H1 (cell line): ENCODE results near the gene LIPT2. TPM values are rescaled to one million over a fixed set of nuclear protein-coding genes. Genes with fewer than 3 reads are reported as not detected.

Experiments
- CTCF ChIA-PET: fragments of 300-600 bp; sonication (Branson Sonifier 250); formaldehyde crosslinking; loops from one replicate; lab custom pipeline; 2021; ENCODE audit not compliant: partially characterized antibody; lab: Charles Lee
- POLR2A ChIA-PET: fragments of 300-600 bp; sonication (Branson Sonifier 250); formaldehyde crosslinking; loops from one replicate; lab custom pipeline; 2021; ENCODE audit warnings: inconsistent platforms; ENCODE audit not compliant: partially characterized antibody; lab: Charles Lee
- DNase-seq, 2 experiments: peaks; one replicate each; pipeline versions ENCODE4 v3.0.0 to v3.0.0-alpha.2; 2010 to 2022; ENCODE audit warnings: low spot score in 2 of 2, low read depth in 1 of 2, mixed read lengths in 1 of 2
- FAIRE-seq: peaks from 2 replicates; lab custom pipeline; 2011; peaks lifted over from hg19 to GRCh38; lab: Jason Lieb, UNC
- H2AFZ ChIP-seq: 2 replicates; pipeline ENCODE4 v1.8.1; 2012; ENCODE audit warnings: low read length, inconsistent platforms
- H2AK5ac ChIP-seq: 2 replicates; pipeline ENCODE4 v1.6.1; 2013; ENCODE audit warnings: low read depth, low read length
- H2BK120ac ChIP-seq: replicated peaks from 2 replicates; pipeline ENCODE3; 2013; ENCODE audit warnings: low read depth, low read length, inconsistent platforms
- H2BK12ac ChIP-seq: 2 replicates; pipeline ENCODE4 v1.6.1; 2013; ENCODE audit warnings: low read depth, low read length
- H2BK15ac ChIP-seq: 2 replicates; pipeline ENCODE4 v1.6.1; 2013; ENCODE audit warnings: low read length
- H2BK20ac ChIP-seq: 2 replicates; pipeline ENCODE4 v1.6.1; 2013; ENCODE audit warnings: low read length
- H2BK5ac ChIP-seq: 2 replicates; pipeline ENCODE4 v1.6.1; 2013; ENCODE audit warnings: low read depth, low read length
- H3K14ac ChIP-seq: 2 replicates; pipeline ENCODE4 v1.6.1; 2013; ENCODE audit warnings: inconsistent platforms; ENCODE audit not compliant: insufficient read length
- H3K18ac ChIP-seq: 2 replicates; pipeline ENCODE4 v1.6.1; 2013; ENCODE audit warnings: low read length; ENCODE audit errors: extremely low read depth
- H3K23ac ChIP-seq: 2 replicates; pipeline ENCODE4 v1.6.1; 2013; ENCODE audit warnings: inconsistent platforms; ENCODE audit not compliant: insufficient read length
- H3K23me2 ChIP-seq: 2 replicates; pipeline ENCODE4 v1.6.1; 2013; ENCODE audit warnings: low read depth, low read length
- H3K27ac ChIP-seq: 2 replicates; pipeline ENCODE4 v1.6.1; 2011; ENCODE audit warnings: low read depth, low read length, inconsistent platforms
- H3K27me3 ChIP-seq, 4 experiments: replicated peaks in 1 of 4; 1 replicate in 1 of 4; 2 replicates in 3 of 4; pipeline versions ENCODE4 v1.6.1 to v1.8.1; 2011 to 2013; ENCODE audit warnings: low read length in 3 of 4, mild to moderate bottlenecking in 3 of 4, inconsistent platforms in 2 of 4, mixed read lengths in 2 of 4, moderate library complexity in 1 of 4; ENCODE audit not compliant: control insufficient read depth in 3 of 4, insufficient read depth in 3 of 4; ENCODE audit errors: extremely low read depth in 1 of 4
- H3K36me3 ChIP-seq, 4 experiments: 2 replicates each; pipeline versions ENCODE4 v1.6.1 to v1.8.1; 2011 to 2013; ENCODE audit warnings: mild to moderate bottlenecking in 4 of 4, low read length in 3 of 4, moderate library complexity in 2 of 4, control low read depth in 1 of 4, inconsistent platforms in 1 of 4; ENCODE audit not compliant: insufficient read depth in 4 of 4, control insufficient read depth in 2 of 4
- H3K4ac ChIP-seq: replicated peaks from 2 replicates; pipeline ENCODE3; 2013; ENCODE audit warnings: low read length, low read depth, mixed read lengths, inconsistent platforms; ENCODE audit not compliant: insufficient read length
- H3K4me1 ChIP-seq, 4 experiments: replicated peaks in 1 of 4; 1 replicate in 1 of 4; 2 replicates in 3 of 4; pipeline versions ENCODE4 v1.6.1 to v1.8.1; 2011 to 2013; ENCODE audit warnings: low read length in 3 of 4, inconsistent platforms in 2 of 4, mixed read lengths in 1 of 4; ENCODE audit not compliant: insufficient read depth in 4 of 4, control insufficient read depth in 3 of 4
- H3K4me2 ChIP-seq, 2 experiments: 2 replicates each; pipeline versions ENCODE4 v1.6.1 to v1.8.1; 2011 to 2013; ENCODE audit warnings: low read depth in 2 of 2, low read length in 2 of 2, control low read depth in 1 of 2, inconsistent platforms in 1 of 2, mild to moderate bottlenecking in 1 of 2; ENCODE audit not compliant: insufficient read depth in 1 of 2
- H3K4me3 ChIP-seq, 4 experiments: fragments of 200-600, 300-600 bp in 1 of 4; sonication (generic), shearing (Covaris generic), sonication (Bioruptor Twin) in 1 of 4; 2 replicates each; pipeline versions ENCODE4 v1.5.1 to v1.8.1; 2011 to 2016; ENCODE audit warnings: low read length in 4 of 4, low read depth in 3 of 4, control low read depth in 2 of 4, inconsistent platforms in 2 of 4, mild to moderate bottlenecking in 2 of 4, mixed read lengths in 1 of 4, moderate library complexity in 1 of 4; ENCODE audit not compliant: insufficient read depth in 2 of 4; ENCODE audit errors: extremely low read depth in 1 of 4
- H3K56ac ChIP-seq: replicated peaks from 2 replicates; pipeline ENCODE3; 2013; ENCODE audit warnings: low read depth, mild to moderate bottlenecking, mixed read lengths, low read length, inconsistent platforms; ENCODE audit not compliant: insufficient read length
- H3K79me1 ChIP-seq: 2 replicates; pipeline ENCODE4 v1.6.1; 2013; ENCODE audit warnings: low read depth, low read length, control low read depth
- H3K79me2 ChIP-seq, 2 experiments: 2 replicates each; pipeline versions ENCODE4 v1.6.1 to v1.8.1; 2012 to 2013; ENCODE audit warnings: low read length in 2 of 2, mild to moderate bottlenecking in 2 of 2, inconsistent platforms in 1 of 2; ENCODE audit not compliant: insufficient read depth in 2 of 2, control insufficient read depth in 1 of 2
- H3K9ac ChIP-seq, 4 experiments: replicated peaks in 1 of 4; 1 replicate in 1 of 4; 2 replicates in 3 of 4; pipeline versions ENCODE4 v1.6.1 to v1.8.1; 2011 to 2013; ENCODE audit warnings: low read depth in 3 of 4, low read length in 3 of 4, control low read depth in 2 of 4, mild to moderate bottlenecking in 2 of 4, moderate library complexity in 2 of 4, inconsistent platforms in 1 of 4; ENCODE audit errors: extremely low read depth in 1 of 4
- H3K9me3 ChIP-seq, 2 experiments: 2 replicates each; pipeline versions ENCODE4 v1.6.1 to v1.8.1; 2012 to 2013; ENCODE audit warnings: mild to moderate bottlenecking in 2 of 2, moderate library complexity in 2 of 2, control low read depth in 1 of 2, inconsistent platforms in 1 of 2, low read depth in 1 of 2, low read length in 1 of 2, mixed read lengths in 1 of 2; ENCODE audit not compliant: insufficient read depth in 2 of 2
- H4K20me1 ChIP-seq, 2 experiments: replicated peaks in 1 of 2; 2 replicates each; pipeline versions ENCODE3 to v1.8.1; 2011 to 2013; ENCODE audit warnings: inconsistent platforms in 2 of 2, low read length in 2 of 2, mild to moderate bottlenecking in 1 of 2; ENCODE audit not compliant: insufficient read depth in 2 of 2, control insufficient read depth in 1 of 2
- H4K5ac ChIP-seq: 2 replicates; pipeline ENCODE4 v1.6.1; 2013; ENCODE audit warnings: low read length, low read depth, mixed read lengths, inconsistent platforms; ENCODE audit not compliant: insufficient read length
- H4K8ac ChIP-seq: 2 replicates; pipeline ENCODE4 v1.8.0; 2013; ENCODE audit warnings: mild to moderate bottlenecking, moderate library complexity, low read length, inconsistent platforms; ENCODE audit not compliant: insufficient read depth; ENCODE audit errors: extremely low read depth
- H4K91ac ChIP-seq: replicated peaks from 2 replicates; pipeline ENCODE3; 2013; ENCODE audit warnings: low read length, mixed read lengths, inconsistent platforms; ENCODE audit not compliant: insufficient read length
- CBX5 ChIP-seq: fragments of 300-800, 300-1000 bp; sonication (generic); IDR thresholded peaks from 2 replicates; pipeline ENCODE4 v1.7.1; 2016; ENCODE audit warnings: antibody characterized with exemption, low read length, low read depth
- PHF8 ChIP-seq: fragments of 200-600 bp; sonication (generic); conservative IDR thresholded peaks from 2 replicates; pipeline ENCODE4 v1.7.1; 2012; ENCODE audit warnings: low read depth, mild to moderate bottlenecking, inconsistent platforms, low read length, moderate library complexity
- SIX5 ChIP-seq: IDR thresholded peaks from 2 replicates; pipeline ENCODE4 v1.6.1; 2011; ENCODE audit warnings: mild to moderate bottlenecking, low read depth, low read length
- SP4 ChIP-seq: IDR thresholded peaks from 2 replicates; pipeline ENCODE4 v1.6.1; 2012; ENCODE audit warnings: low read length, inconsistent platforms
- SRF ChIP-seq: IDR thresholded peaks from 2 replicates; pipeline ENCODE4 v1.6.1; 2011; ENCODE audit warnings: mild to moderate bottlenecking, low read depth, low read length, moderate library complexity
- WGBS, 2 experiments: shearing (Covaris generic) in 1 of 2; methylation state at CpG; one replicate each; pipeline versions ENCODE4 v1.1.6 to v1.1.7; 2013 to 2015; ENCODE audit warnings: low lambda C conversion rate in 2 of 2, mixed read lengths in 2 of 2, inconsistent platforms in 1 of 2, low coverage in 1 of 2, missing lambda C conversion rate in 1 of 2; ENCODE audit not compliant: insufficient replicate concordance in 2 of 2, insufficient coverage in 1 of 2, insufficient read length in 1 of 2; ENCODE audit errors: extremely low coverage in 1 of 2, missing lambda C conversion rate in 1 of 2; 5-methylcytosine and 5-hydroxymethylcytosine counted together
- polyA plus RNA-seq, 7 experiments: library from polyadenylated mRNA; depleted of rRNA in 3 of 7; stranded (reverse) in 5 of 7; unstranded in 2 of 7; fragments of >200 nt in 5 of 7; fragments of 200-250 nt in 2 of 7; gene quantifications; 1 replicate in 5 of 7; 2 replicates in 1 of 7; 4 replicates in 1 of 7; pipeline versions ENCODE4 v1.2.1 to v1.2.3, GENCODE V29; 2011 to 2013; ENCODE audit warnings: missing spikeins in 2 of 7, mixed read lengths in 2 of 7
- total RNA-seq: library from RNA; stranded (reverse); fragmentation: NEBNext Ultra II Directional; extraction: Animal tissue kit (Norgen Biotek cat#: 25700); gene quantifications from 2 replicates; pipeline ENCODE4 v1.2.1, GENCODE V29; 2021

The LIPT2 gene
- total and polyA plus RNA-seq, 2 of the 8 experiments (the other 6 are each of a cell fraction or from before 2014, with no cell fraction given) = 6.4 to 16.7 TPM

DNA sequence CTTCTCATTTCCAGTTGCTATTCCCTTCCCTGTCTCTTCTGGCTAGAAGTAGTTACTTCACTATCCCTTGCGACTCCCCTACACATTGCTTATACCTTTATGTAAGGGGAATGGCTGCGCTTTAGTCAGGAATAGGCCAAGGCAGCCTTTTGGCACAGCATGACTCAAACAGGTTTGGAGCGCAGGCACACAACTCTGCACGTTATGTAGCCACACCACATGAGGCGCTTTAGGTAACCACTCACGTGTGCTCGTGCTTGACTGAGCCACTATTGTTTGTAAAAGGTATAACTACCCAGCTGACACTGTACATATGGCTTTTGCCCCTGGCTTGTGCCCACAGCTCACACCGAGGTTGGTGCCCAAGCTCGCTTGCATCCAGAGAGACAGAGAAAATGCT is 46.7 kb upstream of the LIPT2 start:
- Histone ChIP-seq H3K36me3 (no peaks in the 10 kb centered on the region), H2AK5ac (no peak overlapping the region), H3K27me3 (no peaks in the 10 kb centered on the region), H3K9ac (no peak overlapping the region), H3K4me3 (no peak overlapping the region), H3K9me3 (peaks cover 22 to 27% of the 10 kb centered on the region in 2 experiments), H2BK20ac (no peak overlapping the region), H3K4me2 (no peak overlapping the region), H3K23ac (no peak overlapping the region), H3K79me2 (no peaks in the 10 kb centered on the region), H4K20me1 (no peaks in the 10 kb centered on the region), H2BK5ac (no peak overlapping the region), H4K8ac (no peak overlapping the region), H4K5ac (no peak overlapping the region), H3K18ac (no peak overlapping the region), H2BK12ac (no peak overlapping the region), H3K14ac (no peak overlapping the region), H2BK120ac (no peak overlapping the region), H3K27ac (no peak overlapping the region), H3K56ac (no peak overlapping the region), H3K79me1 (no peaks in the 10 kb centered on the region), H3K4ac (no peak overlapping the region), H3K4me1 (no peaks in the 10 kb centered on the region), H4K91ac (no peak overlapping the region), H3K23me2 (no peaks in the 10 kb centered on the region), H2AFZ (no peak overlapping the region)
- FAIRE-seq (no peak), DNase-seq (peak in 1 of 2 experiments; percentile 22)
- ChIA-PET CTCF (interaction anchor here (0.8 kb wide), 1 partner anchor 10 kb away, joined by 3 read pairs; no protein-coding TSS in a partner anchor), POLR2A (no interaction called here)
- WGBS, 2 experiments = 90% methylated on average over 9 of the region's 9 CpGs; no CpG with 5 or more reads in 1 of the 2 experiments
- TF ChIP-seq SIX5 = no peak
- TF ChIP-seq SP4 = no peak
- no peak for TF ChIP-seq SRF
- no peak for TF ChIP-seq CBX5
- no peak for TF ChIP-seq PHF8
- TF ChIP-seq, all 59 proteins: peak for 0
- no peak overlapping the region for H2BK15ac ChIP-seq
